H54 (cell line): ENCODE measurements around the gene NPR3.

Experiments
- DNase-seq: peaks from one replicate; pipeline ENCODE4 v3.0.0; 2011; ENCODE audit warnings: low spot score, mixed read lengths; ENCODE audit not compliant: insufficient read length
- FAIRE-seq: peaks from 3 replicates; lab custom pipeline; 2011; peaks lifted over from hg19 to GRCh38; lab: Jason Lieb, UNC
- POLR2A ChIP-seq: IDR thresholded peaks from 2 replicates; pipeline ENCODE4 v1.6.1; 2011; ENCODE audit warnings: low read depth, mild to moderate bottlenecking, low read length

Gene NPR3

DNA sequence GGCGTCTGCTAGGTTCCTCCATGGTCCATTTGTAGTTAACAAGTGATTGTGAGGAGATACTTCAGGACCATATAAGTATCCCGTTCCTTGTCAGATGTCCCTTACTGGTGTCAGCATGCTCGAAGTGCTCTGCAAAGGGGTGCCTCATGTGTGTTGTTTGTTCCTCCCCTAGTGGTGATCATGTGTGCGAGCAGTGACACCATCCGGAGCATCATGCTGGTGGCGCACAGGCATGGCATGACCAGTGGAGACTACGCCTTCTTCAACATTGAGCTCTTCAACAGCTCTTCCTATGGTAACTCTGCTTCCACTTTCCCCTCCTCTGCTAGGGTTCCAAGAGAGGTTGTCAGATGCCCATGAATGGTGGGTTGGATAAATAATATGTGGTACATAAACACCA, 13.4 kb downstream of the NPR3 start:
- DNase-seq (no peak), FAIRE-seq (no peak)
- no peak for TF ChIP-seq POLR2A

DNA sequence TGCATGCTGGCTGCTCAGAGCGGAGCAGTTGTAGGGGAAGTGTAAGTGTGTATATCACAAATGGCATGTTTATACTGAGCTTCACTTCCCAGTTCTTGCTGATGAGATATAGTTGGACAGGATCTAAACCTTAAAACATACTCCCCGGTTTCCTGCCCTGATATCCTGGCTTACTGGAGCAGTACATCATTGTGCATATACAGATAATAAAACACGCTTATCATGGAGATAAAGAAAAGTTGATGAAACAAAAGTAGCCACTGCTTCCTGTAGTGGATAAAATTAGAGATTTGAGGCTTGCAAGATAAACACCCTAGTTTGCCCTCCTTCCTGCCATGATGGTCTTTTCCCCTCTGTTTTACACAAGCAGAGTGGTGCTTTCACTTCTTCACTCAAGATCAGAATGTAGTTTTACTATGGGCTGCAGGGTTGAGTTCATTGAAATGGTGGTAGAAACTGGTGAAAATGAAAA, 15.0 kb downstream of the NPR3 start:
- DNase-seq, result no peak
- no peak for TF ChIP-seq POLR2A
- no peak for FAIRE-seq

DNA sequence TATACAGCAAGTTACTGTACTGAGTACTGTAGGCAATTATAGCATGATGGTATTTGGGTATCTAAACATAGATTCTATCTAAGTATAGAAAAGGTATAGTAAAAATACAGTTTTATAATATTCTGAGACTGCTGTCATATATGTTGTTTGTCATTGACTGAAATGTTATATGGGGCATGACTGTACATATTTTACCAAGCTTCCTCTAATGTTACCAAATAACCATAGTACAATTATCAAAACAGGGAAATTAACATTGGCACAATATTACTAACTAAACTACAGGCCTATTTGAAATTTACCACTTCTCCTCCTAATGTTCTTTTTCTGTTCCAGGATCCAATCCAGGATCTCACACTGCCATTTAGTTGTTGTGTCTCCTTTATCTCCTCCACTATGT, 18.5 kb downstream of the NPR3 start:
- FAIRE-seq, result no peak
- DNase-seq, result no peak
- no peak for TF ChIP-seq POLR2A

DNA sequence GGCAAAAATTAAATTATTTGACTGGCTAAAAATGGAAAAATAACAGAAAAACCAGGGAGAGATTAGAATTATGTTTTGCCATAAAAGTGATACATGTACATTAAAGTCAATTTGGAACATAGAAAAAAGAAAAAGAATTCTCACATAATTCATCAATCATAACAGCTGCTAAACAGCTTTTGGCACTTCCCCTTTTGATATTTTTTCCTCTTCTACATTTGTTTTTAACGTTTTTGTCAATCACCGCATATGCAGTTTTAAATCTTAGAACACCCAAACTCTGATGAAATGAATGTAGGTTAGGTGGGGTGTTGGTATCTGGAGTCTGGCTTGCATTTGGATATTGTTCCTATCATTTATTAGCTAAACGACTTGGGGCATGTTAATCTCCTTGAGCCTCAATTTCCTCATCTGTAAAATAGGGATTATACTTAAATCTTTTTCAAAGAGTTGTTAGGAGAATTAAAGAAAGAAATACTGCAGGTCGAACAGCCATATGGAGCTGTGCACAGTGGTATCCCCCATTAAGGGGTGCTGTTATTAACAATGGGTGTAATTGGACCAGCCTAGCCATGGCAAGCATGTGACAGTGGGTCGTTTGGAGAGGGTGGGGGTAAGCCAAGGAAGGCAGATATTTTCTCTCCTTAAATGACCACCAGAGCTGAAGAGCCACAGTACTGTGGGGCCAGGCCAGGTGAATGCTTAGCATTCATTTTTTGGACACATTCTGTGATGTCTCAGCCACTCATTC, 22.6 kb downstream of the NPR3 start:
- FAIRE-seq, result no peak
- no peak for TF ChIP-seq POLR2A
- no peak for DNase-seq

DNA sequence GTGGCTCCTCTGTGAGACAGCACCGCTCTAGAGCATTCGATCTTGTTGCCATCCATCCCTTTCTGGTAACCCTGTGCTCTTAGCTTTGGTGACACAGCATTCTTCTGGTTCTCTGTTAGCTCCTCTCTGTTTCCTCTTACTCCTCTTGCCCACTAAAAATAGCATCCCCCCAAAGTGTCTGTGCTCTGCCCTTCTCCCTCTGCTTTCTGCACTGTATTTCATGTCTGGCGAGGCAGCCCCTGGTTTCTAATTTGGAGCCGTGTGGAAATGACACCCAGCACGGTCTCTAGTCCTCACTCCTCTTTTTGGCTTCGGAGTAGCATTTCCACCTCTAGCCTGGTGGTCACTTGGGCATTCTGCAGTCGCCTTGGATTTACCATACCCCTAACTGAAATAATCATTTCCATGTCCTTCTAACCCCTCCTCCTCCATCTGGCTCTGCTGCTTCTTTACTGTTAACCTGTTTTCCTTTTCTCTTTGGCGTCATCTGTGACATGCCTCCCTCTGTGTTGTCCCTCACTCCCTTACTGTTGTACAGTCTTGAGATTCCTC, 23.8 kb downstream of the NPR3 start:
- no peak for TF ChIP-seq POLR2A
- no peak for FAIRE-seq
- no peak for DNase-seq

DNA sequence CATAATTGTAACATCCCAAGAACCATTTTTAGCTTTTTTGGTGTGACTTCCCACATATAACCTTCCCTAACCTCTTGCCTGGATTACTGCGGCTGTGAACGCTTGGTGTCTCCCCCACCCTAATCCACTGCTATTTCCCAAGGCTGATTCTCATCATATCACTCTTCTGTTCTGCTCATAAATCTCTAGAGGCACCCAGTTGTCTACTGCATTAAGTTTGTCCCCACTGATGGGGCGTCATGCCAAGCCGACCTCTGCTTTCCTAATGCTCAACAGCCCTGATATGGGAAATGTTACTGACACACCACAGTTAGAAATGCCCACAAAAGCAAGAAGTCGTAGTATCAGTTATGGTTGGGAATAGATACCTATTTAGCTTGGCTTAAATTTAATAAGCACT, 24.4 kb downstream of the NPR3 start:
- DNase-seq, result no peak
- TF ChIP-seq POLR2A, result no peak
- FAIRE-seq, result no peak

DNA sequence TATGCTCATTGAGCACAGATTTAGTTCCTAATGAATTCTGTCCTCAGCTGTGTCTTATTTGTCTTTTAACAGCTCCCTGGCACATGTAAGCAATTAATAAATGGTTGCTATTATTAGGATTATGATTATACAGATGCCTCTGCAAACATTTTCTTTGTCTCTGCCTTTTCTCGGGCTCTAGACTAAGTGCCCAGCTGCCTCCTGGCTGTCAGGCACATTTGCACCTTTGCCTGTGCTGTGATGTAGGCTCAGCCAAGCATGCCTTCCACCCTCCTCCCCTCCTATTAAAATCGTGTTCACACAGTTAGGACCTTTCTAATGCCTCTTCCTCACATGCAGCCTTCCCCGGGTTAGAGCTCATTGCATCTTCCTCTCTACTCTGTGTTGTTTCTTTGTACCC, 25.7 kb downstream of the NPR3 start:
- no peak for TF ChIP-seq POLR2A
- DNase-seq (no peak), FAIRE-seq (no peak)

DNA sequence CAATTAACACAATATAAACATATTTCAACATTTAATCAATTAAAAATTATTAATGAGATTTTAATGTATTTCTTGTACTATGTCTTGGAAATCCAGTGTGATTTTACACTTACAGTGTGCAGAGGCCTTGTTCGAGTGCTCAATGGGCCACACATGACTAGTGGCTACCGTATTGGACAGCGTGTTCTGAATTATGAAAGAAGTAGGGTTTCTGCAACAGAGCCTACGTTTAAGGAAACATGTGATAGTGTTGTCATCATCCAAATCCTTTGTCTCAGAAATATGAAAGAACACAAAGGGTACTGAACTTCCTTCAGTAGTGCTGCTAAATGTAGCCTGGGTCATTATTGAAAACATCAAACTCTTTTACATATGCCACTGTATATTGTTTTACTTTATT, 29.5 kb downstream of the NPR3 start:
- TF ChIP-seq POLR2A, result no peak
- DNase-seq, result no peak
- no peak for FAIRE-seq

DNA sequence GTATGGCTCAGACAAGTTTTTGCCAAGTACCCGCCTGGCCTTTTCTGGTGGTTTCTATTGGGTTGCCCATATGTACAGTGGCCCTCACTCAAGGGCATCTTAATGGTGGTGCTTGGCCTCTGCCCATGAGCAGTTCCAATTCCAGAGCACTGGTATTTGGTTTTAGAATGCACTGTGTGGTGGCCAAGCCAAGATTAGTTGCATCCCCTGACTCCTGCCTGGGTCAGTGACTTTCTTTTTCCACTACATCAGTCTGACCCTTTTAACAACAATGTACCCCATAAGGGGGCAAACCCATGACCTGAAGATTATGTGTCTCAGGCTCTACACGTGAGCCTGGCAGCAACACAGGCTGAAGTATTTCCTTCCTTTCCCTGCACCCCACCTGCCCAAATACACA, 34.2 kb downstream of the NPR3 start:
- no peak for FAIRE-seq
- DNase-seq, result no peak
- no peak for TF ChIP-seq POLR2A

DNA sequence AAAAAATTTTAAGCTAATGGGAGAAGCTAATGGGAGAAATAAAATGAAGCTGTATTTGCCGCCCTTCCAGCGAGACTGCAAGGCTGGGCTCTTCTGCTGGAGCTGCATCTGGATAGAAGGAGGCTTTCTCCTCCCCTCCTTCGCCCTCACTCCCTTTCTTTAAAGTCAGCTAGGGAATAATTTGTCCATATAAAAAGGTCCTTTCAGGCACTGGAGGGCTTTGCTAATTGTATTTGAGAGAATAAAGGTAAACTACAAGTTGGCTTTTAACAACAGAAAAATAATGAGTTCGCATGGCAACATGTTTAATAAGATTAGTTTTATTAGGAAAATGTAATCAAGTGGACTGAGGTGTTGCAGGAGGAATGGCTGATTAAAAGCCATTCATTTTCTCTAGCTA, 41.3 kb downstream of the NPR3 start:
- DNase-seq, result no peak
- no peak for FAIRE-seq
- no peak for TF ChIP-seq POLR2A

DNA sequence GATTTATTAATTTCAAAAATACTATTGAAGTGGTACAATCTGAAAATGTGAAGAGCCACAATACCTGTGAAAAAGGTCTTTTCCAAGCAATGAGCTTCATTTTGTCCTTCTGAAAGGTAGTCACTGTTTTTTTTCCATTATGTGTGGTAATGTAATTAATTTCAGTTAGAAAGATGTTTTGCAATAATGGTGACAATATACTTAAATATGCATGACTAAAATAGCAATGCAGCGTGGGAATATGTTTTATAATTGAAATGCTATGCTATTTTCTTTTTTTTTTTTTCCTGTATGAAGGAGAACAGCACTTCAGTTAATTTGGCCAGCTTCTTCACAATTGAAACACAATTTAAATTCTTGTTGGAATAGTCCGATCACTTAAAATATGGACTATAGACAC, 41.9 kb downstream of the NPR3 start:
- TF ChIP-seq POLR2A, result no peak
- DNase-seq, result no peak
- FAIRE-seq, result no peak

DNA sequence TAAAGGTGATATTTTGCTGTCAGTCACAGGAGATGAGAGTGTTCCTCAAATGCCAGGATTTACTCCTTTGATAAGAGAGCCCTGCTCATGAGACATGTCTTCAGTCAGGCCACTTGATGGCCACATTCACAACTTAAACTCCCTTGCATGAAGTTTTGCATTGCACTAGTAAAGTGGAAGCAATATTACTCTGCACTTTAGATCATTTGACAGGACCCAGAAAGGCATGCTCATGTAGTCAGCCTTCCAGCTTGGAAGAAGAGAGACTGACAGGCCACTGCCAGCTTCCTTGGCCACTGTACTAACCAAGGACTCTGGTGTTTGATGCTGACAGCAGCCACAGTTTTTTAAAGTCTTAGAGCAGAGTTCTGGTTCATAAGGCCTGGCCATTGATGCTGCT, 42.6 kb downstream of the NPR3 start:
- DNase-seq (no peak), FAIRE-seq (peak; percentile 6)
- no peak for TF ChIP-seq POLR2A

DNA sequence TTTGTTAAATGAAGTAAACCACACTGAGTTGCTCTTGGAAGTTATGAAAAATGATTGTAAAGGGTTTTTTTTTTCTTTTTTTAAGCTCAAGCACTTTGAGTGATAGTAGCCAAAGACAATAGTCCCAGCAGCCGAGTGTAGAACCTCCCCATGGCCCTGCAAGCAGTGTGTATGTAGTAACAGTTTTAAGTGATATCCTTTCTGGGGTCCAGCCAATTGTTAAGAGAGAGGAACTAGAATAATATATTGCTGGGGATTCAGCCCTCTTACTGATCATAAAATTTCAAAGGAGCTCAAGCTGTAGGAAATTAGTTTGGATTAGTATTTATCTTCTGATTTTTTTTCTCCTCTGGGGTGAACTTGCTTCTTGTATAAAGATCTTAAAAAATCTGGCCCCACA, 43.2 kb downstream of the NPR3 start:
- no peak for DNase-seq
- TF ChIP-seq POLR2A, result no peak
- FAIRE-seq, result no peak

DNA sequence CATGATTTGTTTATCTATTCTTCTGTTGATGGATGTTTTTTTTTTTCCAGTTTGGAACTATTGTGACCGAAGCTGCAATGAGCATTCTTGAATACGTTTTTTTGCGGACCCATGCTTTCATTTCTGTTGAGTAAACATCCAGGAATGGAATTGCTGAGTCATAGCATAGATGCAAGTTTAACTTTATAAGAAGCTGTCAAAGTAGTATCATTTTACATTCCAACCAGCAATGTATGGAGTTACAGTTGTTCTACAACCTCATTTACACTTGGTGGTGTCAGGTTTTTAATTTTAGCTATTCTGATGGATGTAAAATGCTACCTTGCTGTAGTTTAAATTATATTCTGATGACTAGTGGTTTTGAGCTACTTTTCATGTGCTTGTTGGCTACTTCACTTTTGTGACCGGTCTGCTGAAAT, 49.0 kb downstream of the NPR3 start:
- TF ChIP-seq POLR2A, result no peak
- FAIRE-seq (peak; percentile 96), DNase-seq (no peak)

DNA sequence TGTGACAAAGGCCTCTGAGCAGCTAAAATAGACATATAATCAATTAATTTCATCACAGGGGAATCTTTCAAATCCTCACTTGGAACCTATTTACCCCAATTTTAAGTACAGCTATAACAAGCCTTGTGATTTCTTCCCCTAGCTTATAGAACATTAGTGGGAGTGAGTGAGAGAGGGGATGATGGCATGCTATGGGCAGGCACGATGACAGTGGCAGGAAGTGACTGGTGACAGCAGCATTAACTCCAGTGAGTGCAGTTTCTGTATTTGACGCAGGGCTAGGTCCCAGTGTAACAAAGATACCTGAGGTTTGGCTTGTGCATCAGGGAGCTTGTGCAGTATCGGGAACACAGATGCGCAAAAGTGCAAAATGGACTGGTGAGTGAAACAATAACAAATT, 54.1 kb downstream of the NPR3 start:
- TF ChIP-seq POLR2A, result no peak
- no peak for FAIRE-seq
- DNase-seq, result no peak

DNA sequence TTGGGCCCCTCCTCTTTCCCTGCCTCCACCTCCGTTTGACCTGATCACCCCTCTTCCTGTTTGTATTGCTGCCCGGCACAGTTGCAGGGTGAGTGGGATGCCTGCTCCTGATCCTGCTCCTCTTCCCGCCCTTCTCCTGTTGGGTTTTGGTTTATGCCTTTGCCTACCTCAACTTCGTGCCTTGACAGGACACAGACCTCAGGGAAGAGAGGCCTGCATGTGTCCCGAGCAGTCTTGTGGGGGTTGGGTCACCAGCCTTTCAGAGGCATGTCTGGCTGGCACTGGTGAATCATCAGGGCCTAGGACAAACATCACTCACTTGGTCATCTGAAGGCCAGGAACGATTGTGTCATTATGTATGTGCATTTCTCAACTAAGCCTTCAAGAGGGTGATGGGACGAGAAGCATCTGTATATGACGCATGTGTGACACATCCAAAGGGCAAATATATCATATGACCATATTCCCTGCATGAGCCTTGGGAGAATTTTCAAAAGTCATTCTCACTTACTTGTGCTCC, 56.9 kb downstream of the NPR3 start:
- peak; percentile 96 for FAIRE-seq
- DNase-seq, result peak; percentile 82
- no peak for TF ChIP-seq POLR2A
